GM12878 (cell line): ENCODE measurements around the gene POU2AF2. TPM values are rescaled to one million over a fixed set of nuclear protein-coding genes. Genes with fewer than 3 reads are reported as not detected.

Source experiments
- ATAC-seq: fragments of 200-7000 bp; cut with Tn5 transposase; 3 replicates; pipeline ENCODE4 v1.9.1; 2020; ENCODE audit warnings: mild to moderate bottlenecking, moderate library complexity
- BruUV-seq: library from RNA; stranded (reverse); fragments of 400-500 nt; replicated peaks from 2 replicates; lab custom pipeline; 2021; lab: Mats Ljungman, UMichigan
- CTCF ChIA-PET: fragments of 300-600 bp; sonication (Branson Sonifier 250); formaldehyde crosslinking; extraction: SDS; loops from one replicate; lab custom pipeline; 2021; ENCODE audit warnings: inconsistent platforms; lab: Yijun Ruan, JAX
- POLR2A ChIA-PET: fragments of 350-600 bp; formaldehyde crosslinking; extraction: SDS; loops from one replicate; lab custom pipeline; 2021; ENCODE audit warnings: inconsistent platforms; lab: Charles Lee
- RAD21 ChIA-PET: fragments of 300-600 bp; sonication (Branson Sonifier 250); formaldehyde crosslinking; loops from one replicate; lab custom pipeline; 2023; ENCODE audit warnings: antibody characterized with exemption; ENCODE audit not compliant: unreplicated experiment; lab: Charles Lee
- SMC1A ChIA-PET: fragments of 300-600 bp; sonication (Branson Sonifier 250); formaldehyde crosslinking; loops from one replicate; lab custom pipeline; 2023; ENCODE audit not compliant: unreplicated experiment, uncharacterized antibody; lab: Charles Lee
- DNase-seq: peaks from one replicate; pipeline ENCODE4 v3.0.0-alpha.2; 2011; ENCODE audit warnings: low read depth, low spot score
- FAIRE-seq: peaks from 3 replicates; lab custom pipeline; 2011; peaks lifted over from hg19 to GRCh38; lab: Jason Lieb, UNC
- H2AFZ ChIP-seq: 2 replicates; pipeline ENCODE4 v1.6.0; 2011; ENCODE audit warnings: low read depth, low read length, control low read depth; ENCODE audit not compliant: control insufficient read depth
- H3K27ac ChIP-seq: 2 replicates; pipeline ENCODE4 v1.5.1; 2011; ENCODE audit warnings: control low read depth; ENCODE audit not compliant: control insufficient read depth, insufficient read depth
- H3K27me3 ChIP-seq, 2 experiments: replicated peaks in 1 of 2; 2 replicates each; pipeline versions ENCODE4 v1.6.0 to v1.6.1; 2011; ENCODE audit warnings: low read length in 1 of 2; ENCODE audit not compliant: control insufficient read depth in 2 of 2, insufficient read depth in 2 of 2
- H3K36me3 ChIP-seq, 2 experiments: 2 replicates each; pipeline ENCODE4 v1.5.1; 2011; ENCODE audit warnings: low read length in 1 of 2; ENCODE audit not compliant: control insufficient read depth in 2 of 2, insufficient read depth in 2 of 2
- H3K4me1 ChIP-seq: 2 replicates; pipeline ENCODE4 v1.6.1; 2011; ENCODE audit warnings: mild to moderate bottlenecking, low read length, moderate library complexity, mixed read lengths; ENCODE audit not compliant: control insufficient read depth, insufficient read depth
- H3K4me2 ChIP-seq: 2 replicates; pipeline ENCODE4 v1.6.0; 2011; ENCODE audit warnings: control low read depth; ENCODE audit not compliant: control insufficient read depth, insufficient read depth
- H3K4me3 ChIP-seq: fragments of 200-600 bp; sonication (generic); 2 replicates; pipeline ENCODE4 v1.5.1; 2016
- H3K79me2 ChIP-seq: 2 replicates; pipeline ENCODE4 v1.6.0; 2011; ENCODE audit warnings: low read length; ENCODE audit not compliant: control insufficient read depth, insufficient read depth
- H3K9ac ChIP-seq: 2 replicates; pipeline ENCODE4 v1.8.0; 2011; ENCODE audit warnings: low read length, control low read depth, mixed read lengths; ENCODE audit not compliant: control insufficient read depth, insufficient read depth
- H3K9me3 ChIP-seq: replicated peaks from 3 replicates; pipeline ENCODE4 v1.5.1; 2011; ENCODE audit warnings: mild to moderate bottlenecking, low read length; ENCODE audit not compliant: control insufficient read depth, insufficient read depth
- H4K20me1 ChIP-seq: 2 replicates; pipeline ENCODE4 v1.6.0; 2011; ENCODE audit not compliant: control insufficient read depth, insufficient read depth
- CBX3 ChIP-seq: fragments of 200-600 bp; sonication (generic); IDR thresholded peaks from 2 replicates; pipeline ENCODE4 v1.6.1; 2016; ENCODE audit warnings: low read depth, borderline replicate concordance
- EZH2 ChIP-seq: IDR thresholded peaks from 2 replicates; pipeline ENCODE4 v1.6.1; 2012; ENCODE audit warnings: low read depth, mild to moderate bottlenecking, control low read depth, inconsistent platforms, low read length, borderline replicate concordance; ENCODE audit not compliant: control insufficient read depth
- FOXK2 ChIP-seq: fragments of 450-650 bp; IDR thresholded peaks from 2 replicates; pipeline ENCODE4 v1.6.1; 2017; ENCODE audit warnings: mild to moderate bottlenecking, moderate library complexity
- HDAC2 ChIP-seq: fragments of 200-600 bp; sonication (generic); IDR thresholded peaks from 2 replicates; pipeline ENCODE4 v1.6.1; 2017
- MTA2 ChIP-seq: fragments of 450-650 bp; IDR thresholded peaks from 2 replicates; pipeline ENCODE4 v1.6.1; 2016; ENCODE audit warnings: low read depth, mild to moderate bottlenecking, moderate library complexity
- MYC ChIP-seq: IDR thresholded peaks from 2 replicates; pipeline ENCODE4 v1.6.1; 2011; ENCODE audit warnings: mild to moderate bottlenecking, low read length, moderate library complexity, inconsistent platforms; ENCODE audit not compliant: insufficient read depth, insufficient replicate concordance, insufficient read length, severe bottlenecking
- POLR2AphosphoS5 ChIP-seq: IDR thresholded peaks from 2 replicates; pipeline ENCODE4 v1.6.1; 2011; ENCODE audit warnings: mild to moderate bottlenecking, low read length, inconsistent platforms
- RUNX3 ChIP-seq: IDR thresholded peaks from 2 replicates; pipeline ENCODE4 v1.6.1; 2012; ENCODE audit warnings: low read length, inconsistent platforms
- SMAD5 ChIP-seq: IDR thresholded peaks from 2 replicates; pipeline ENCODE4 v1.6.1; 2016; ENCODE audit warnings: antibody characterized with exemption, low read depth
- SREBF2 ChIP-seq: IDR thresholded peaks from 2 replicates; pipeline ENCODE4 v1.6.1; 2012; ENCODE audit warnings: mild to moderate bottlenecking, low read length
- TCF3 ChIP-seq: IDR thresholded peaks from 2 replicates; pipeline ENCODE4 v1.6.1; 2012; ENCODE audit warnings: low read depth, mild to moderate bottlenecking, low read length, borderline replicate concordance; ENCODE audit not compliant: insufficient read depth
- USF1 ChIP-seq: IDR thresholded peaks from 2 replicates; pipeline ENCODE4 v1.6.1; 2011; ENCODE audit warnings: borderline replicate concordance, low read depth, mild to moderate bottlenecking, moderate library complexity, mixed read lengths, low read length; ENCODE audit not compliant: insufficient read depth; ENCODE audit errors: extremely low read length
- ZBTB33 ChIP-seq: fragments of 450-650 bp; IDR thresholded peaks from 2 replicates; pipeline ENCODE4 v1.6.1; 2017; ENCODE audit warnings: mild to moderate bottlenecking
- whole genome bisulfite sequencing: methylation state at CpG from one replicate; pipeline ENCODE4 v1.1.6; 2016; ENCODE audit warnings: low lambda C conversion rate; ENCODE audit not compliant: insufficient replicate concordance, insufficient coverage; ENCODE audit errors: missing lambda C conversion rate; 5-methylcytosine and 5-hydroxymethylcytosine counted together
- in situ Hi-C: fragments of 300-500 bp; cut with MboI; formaldehyde crosslinking; loops from 9 replicates; pipeline ENCODE4 v1.14.3; 2018; ENCODE audit warnings: mixed read lengths
- intact Hi-C: fragments of 100-400 bp; cut with micrococcal nuclease; formaldehyde crosslinking; loops from one replicate; pipeline ENCODE4 v1.14.2; 2022; ENCODE audit not compliant: unreplicated experiment
- polyA plus RNA-seq, 11 experiments: library from polyadenylated mRNA; depleted of rRNA in 4 of 11; unstranded in 6 of 11; stranded (reverse) in 5 of 11; fragments of >200 nt; fragmentation: Nextera tagmentation in 4 of 11; fragmentation: Illumina TruSeq in 1 of 11; extraction: Ambion mirVana in 4 of 11; extraction: Trizol in 1 of 11; gene quantifications; 1 replicate in 1 of 11; 2 replicates in 10 of 11; pipeline versions ENCODE4 v1.2.1 to v1.2.3, GENCODE V29; 2011 to 2016; ENCODE audit warnings: inconsistent platforms in 2 of 11, missing spikeins in 2 of 11, low read depth in 1 of 11
- total RNA-seq, 4 experiments: library from RNA; depleted of rRNA in 3 of 4; stranded (reverse); fragments of >200 nt in 3 of 4; fragmentation: Illumina TruSeq in 1 of 4; extraction: Trizol in 1 of 4; gene quantifications; 2 replicates each; pipeline versions ENCODE4 v1.2.1 to v1.2.3, GENCODE V29; 2013 to 2021

POU2AF2 gene
- total and polyA plus RNA-seq, 10 of the 15 experiments (the other 5 are each of a cell fraction or from before 2014, with no cell fraction given): not detected

- Histone ChIP-seq H3K27ac (no peak overlapping the region), H3K9ac (no peak overlapping the region), H3K36me3 (no peaks in the 10 kb centered on the region), H3K9me3 (no peaks in the 10 kb centered on the region), H3K79me2 (no peaks in the 10 kb centered on the region), H3K4me2 (no peak overlapping the region), H3K4me3 (no peak overlapping the region), H3K27me3 (no peaks in the 10 kb centered on the region; a peak in 1 of 4 replicates), H4K20me1 (no peaks in the 10 kb centered on the region), H2AFZ (no peak overlapping the region)
- ChIA-PET POLR2A (no interaction called here), RAD21 (interaction anchor here (1.0 kb wide), 1 partner anchor 115 kb away, joined by 3 read pairs; no protein-coding TSS in a partner anchor), SMC1A (interaction anchor here (1.0 kb wide), 1 partner anchor 115 kb away, joined by 3 read pairs; no protein-coding TSS in a partner anchor), CTCF (interaction anchor here (0.8 to 1.3 kb wide), 5 partner anchors 17 to 122 kb away, joined by 3 to 5 read pairs (median 3); no protein-coding TSS in a partner anchor)
- ATAC-seq (no peak), FAIRE-seq (no peak), DNase-seq (no peak)
- WGBS: 21% methylated on average over 3 of the region's 3 CpGs
- in situ Hi-C loops (no loop called here), intact Hi-C loops (no loop called here)
- BruUV-seq: no TSS peak
- TF ChIP-seq EZH2 (no peak), MYC (no peak), USF1 (no peak), ZBTB33 (no peak), FOXK2 (no peak), SREBF2 (no peak), TCF3 (no peak), CBX3 (no peak), HDAC2 (no peak), MTA2 (no peak), RUNX3 (no peak), POLR2AphosphoS5 (no peak), SMAD5 (no peak)
- TF ChIP-seq, all 136 proteins: peak for 0
- H3K4me1 ChIP-seq: no peaks in the 10 kb centered on the region
Observed at GRCh38 chr11:111307472-111308108, 62.1 kb downstream of the POU2AF2 start.
